ENCODE measurements around the gene NEB.

Gene NEB

GRCh38 chr2:151552287-151552686 lies 182.0 kb downstream of the NEB start:
- DNase-seq (ENCODE audit: low read depth in 2 of 2), result no peak

- no peak for DNase-seq (ENCODE audit: low read depth in 2 of 2)
Measured at GRCh38 chr2:151551556-151551955, 182.7 kb downstream of the NEB start.

- no peak for DNase-seq (ENCODE audit: low read depth in 2 of 2)
Measured at GRCh38 chr2:151549191-151549590, 185.1 kb downstream of the NEB start.

- DNase-seq (ENCODE audit: low read depth in 2 of 2), result no peak
Measured at GRCh38 chr2:151544449-151544848, 189.8 kb downstream of the NEB start.

GRCh38 chr2:151543876-151544275 lies 190.4 kb downstream of the NEB start:
- DNase-seq (ENCODE audit: low read depth in 2 of 2), result no peak

GRCh38 chr2:151534001-151534400 lies 200.3 kb downstream of the NEB start:
- DNase-seq (ENCODE audit: low read depth in 2 of 2), result no peak

GRCh38 chr2:151533127-151533526 lies 201.1 kb downstream of the NEB start:
- no peak for DNase-seq (ENCODE audit: low read depth in 2 of 2)

GRCh38 chr2:151526572-151527090 lies 207.6 kb downstream of the NEB start:
- DNase-seq (ENCODE audit: low read depth in 2 of 2), result no peak

GRCh38 chr2:151525821-151526373 lies 208.4 kb downstream of the NEB start:
- no peak for DNase-seq (ENCODE audit: low read depth in 2 of 2)

GRCh38 chr2:151523850-151524249 lies 210.4 kb downstream of the NEB start:
- DNase-seq (ENCODE audit: low read depth in 2 of 2), result no peak

- no peak for DNase-seq (ENCODE audit: low read depth in 2 of 2)
Measured at GRCh38 chr2:151522556-151522955, 211.7 kb downstream of the NEB start.

GRCh38 chr2:151520976-151521375 lies 213.3 kb downstream of the NEB start:
- DNase-seq (ENCODE audit: low read depth in 2 of 2), result no peak

- DNase-seq (ENCODE audit: low read depth in 2 of 2), result no peak
Measured at GRCh38 chr2:151518802-151519201, 215.5 kb downstream of the NEB start.

GRCh38 chr2:151508519-151508918 lies 225.8 kb downstream of the NEB start:
- DNase-seq (ENCODE audit: low read depth in 2 of 2), result no peak

GRCh38 chr2:151506170-151506569 lies 228.1 kb downstream of the NEB start:
- no peak for DNase-seq (ENCODE audit: low read depth in 2 of 2)

GRCh38 chr2:151498178-151498577 lies 236.1 kb downstream of the NEB start:
- DNase-seq (ENCODE audit: low read depth in 2 of 2), result no peak

GRCh38 chr2:151491496-151491895 lies 242.8 kb downstream of the NEB start:
- no peak for DNase-seq (ENCODE audit: low read depth in 2 of 2)

- no peak for DNase-seq (ENCODE audit: low read depth in 2 of 2)
Measured at GRCh38 chr2:151490276-151490675, 244.0 kb downstream of the NEB start.

- no peak for DNase-seq (ENCODE audit: low read depth in 2 of 2)
Measured at GRCh38 chr2:151486053-151486452, 248.2 kb downstream of the NEB start.

- no peak for DNase-seq (ENCODE audit: low read depth in 2 of 2)
Measured at GRCh38 chr2:151484100-151484499, 250.2 kb downstream of the NEB start.

- no peak for DNase-seq (ENCODE audit: low read depth in 2 of 2)
Measured at GRCh38 chr2:151483546-151483945, 250.7 kb downstream of the NEB start.

GRCh38 chr2:151482171-151482725 lies 252.0 kb downstream of the NEB start:
- DNase-seq (ENCODE audit: low read depth in 2 of 2), result no peak

GRCh38 chr2:151481744-151482143 lies 252.5 kb downstream of the NEB start:
- no peak for DNase-seq (ENCODE audit: low read depth in 2 of 2)

GRCh38 chr2:151478011-151478410 lies 256.3 kb downstream of the NEB start:
- DNase-seq (ENCODE audit: low read depth in 2 of 2), result no peak

Data from stimulated activated CD4-positive, alpha-beta T cell treated with anti-CD3 and anti-CD28 coated beads, Interleukin-1b, Interleukin-23, amount 100 ng/mL, for 4 hours (primary cell).